Brain microvascular endothelial cell (primary cell): ENCODE data around the gene DNAH11.
"Not testable (repeated sequence)": the region's sequence is repeated elsewhere in the genome, so short reads cannot be mapped to it uniquely, and the experiment has no call there.

Experiments used
- DNase-seq: peaks from one replicate; pipeline ENCODE4 v3.0.0-alpha.2; 2020
- H3K27ac ChIP-seq: fragments of 250-450 bp; sonication (Bioruptor Pico); 2 replicates; pipeline ENCODE4 v1.5.1; 2020; ENCODE audit warnings: mild to moderate bottlenecking, moderate library complexity
- H3K27me3 ChIP-seq: fragments of 250-450 bp; sonication (Bioruptor Pico); replicated peaks from 2 replicates; pipeline ENCODE4 v1.5.1; 2020; ENCODE audit warnings: mild to moderate bottlenecking
- H3K36me3 ChIP-seq: fragments of 250-450 bp; sonication (Bioruptor Pico); replicated peaks from 2 replicates; pipeline ENCODE4 v1.5.1; 2020; ENCODE audit warnings: mild to moderate bottlenecking
- H3K4me3 ChIP-seq: 2 replicates; pipeline ENCODE4 v1.5.1; 2011; ENCODE audit warnings: low read depth, mild to moderate bottlenecking, control low read depth, low read length, moderate library complexity
- CTCF ChIP-seq: IDR thresholded peaks from 2 replicates; pipeline ENCODE4 v1.5.1; 2011; ENCODE audit warnings: low read depth, mild to moderate bottlenecking, moderate library complexity, low read length, control low read depth, inconsistent platforms; ENCODE audit errors: missing control alignments
- in situ Hi-C: cut with HindIII; loops from 2 replicates; pipeline ENCODE4 v1.10.0; 2017; ENCODE audit warnings: low sequenced_read_pairs, low pct_ligation_motif_present

The DNAH11 gene

GRCh38 chr7:21719846-21720245 is 177.0 kb downstream of the DNAH11 start:
- Histone ChIP-seq H3K4me3 (no peak overlapping the region), H3K27me3 (no peaks in the 10 kb centered on the region), H3K27ac (no peak overlapping the region), H3K36me3 (no peaks in the 10 kb centered on the region)
- no peak for TF ChIP-seq CTCF
- in situ Hi-C loops, result no loop called here
- no peak for DNase-seq

DNA sequence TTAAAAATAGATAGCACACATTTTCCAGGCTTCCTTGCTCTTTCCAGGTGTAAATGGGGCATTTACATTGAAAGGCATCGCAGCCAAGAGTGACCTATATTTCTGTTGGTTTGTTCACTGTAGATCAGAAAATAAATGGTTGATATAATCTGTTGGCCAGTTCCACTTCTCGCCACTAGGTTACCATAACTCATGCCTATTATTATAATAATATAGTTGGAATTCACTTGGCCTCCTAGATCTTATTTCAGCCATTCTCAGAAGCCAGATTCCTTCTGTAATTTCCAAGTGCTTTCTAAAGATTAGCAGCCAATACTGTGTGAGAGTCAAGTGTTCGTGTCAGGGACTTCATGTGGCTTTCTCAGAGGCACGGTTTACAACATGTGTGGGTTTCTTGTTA is 179.5 kb downstream of the DNAH11 start:
- TF ChIP-seq CTCF, result peak; percentile 22
- no peak overlapping the region for H3K27ac ChIP-seq
- in situ Hi-C loops, result no loop called here
- peak; percentile 6 for DNase-seq
- no peaks in the 10 kb centered on the region for H3K27me3 ChIP-seq
- H3K36me3 ChIP-seq, result no peaks in the 10 kb centered on the region
- H3K4me3 ChIP-seq, result no peak overlapping the region

- no peak overlapping the region for H3K27ac ChIP-seq
- no peak for DNase-seq
- no peak overlapping the region for H3K4me3 ChIP-seq
- no peaks in the 10 kb centered on the region for H3K27me3 ChIP-seq
- no peak for TF ChIP-seq CTCF
- H3K36me3 ChIP-seq, result no peaks in the 10 kb centered on the region
- in situ Hi-C loops, result no loop called here
Observed at GRCh38 chr7:21724562-21724961, 181.7 kb downstream of the DNAH11 start.

DNA sequence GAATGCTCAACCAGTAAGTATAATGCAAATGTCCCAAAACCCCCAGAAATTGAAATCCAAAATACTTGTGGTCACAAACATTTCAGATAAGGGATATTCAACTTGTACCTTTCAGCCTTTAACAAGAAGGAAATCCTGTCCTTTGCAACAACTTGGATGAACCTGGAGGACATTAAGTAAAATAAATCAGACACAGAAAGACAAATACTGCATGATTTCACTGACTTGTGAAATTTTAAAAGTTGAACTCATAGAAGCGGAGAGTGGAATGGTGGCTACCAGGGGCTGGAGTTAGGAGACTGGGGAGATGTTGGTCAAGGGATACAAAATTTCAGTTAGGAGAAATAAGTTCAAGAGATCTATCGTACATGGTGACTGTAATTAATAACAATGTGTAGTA is 187.6 kb downstream of the DNAH11 start:
- no peaks in the 10 kb centered on the region for H3K27me3 ChIP-seq
- no peak for TF ChIP-seq CTCF
- in situ Hi-C loops, result no loop called here
- H3K27ac ChIP-seq, result no peak overlapping the region
- H3K4me3 ChIP-seq, result no peak overlapping the region
- no peak for DNase-seq
- no peaks in the 10 kb centered on the region for H3K36me3 ChIP-seq

- no peaks in the 10 kb centered on the region for H3K36me3 ChIP-seq
- in situ Hi-C loops, result no loop called here
- H3K27ac ChIP-seq, result no peak overlapping the region
- H3K27me3 ChIP-seq, result no peaks in the 10 kb centered on the region
- no peak overlapping the region for H3K4me3 ChIP-seq
- DNase-seq, result no peak
- TF ChIP-seq CTCF, result no peak
Observed at GRCh38 chr7:21731977-21732376, 189.1 kb downstream of the DNAH11 start.

DNA sequence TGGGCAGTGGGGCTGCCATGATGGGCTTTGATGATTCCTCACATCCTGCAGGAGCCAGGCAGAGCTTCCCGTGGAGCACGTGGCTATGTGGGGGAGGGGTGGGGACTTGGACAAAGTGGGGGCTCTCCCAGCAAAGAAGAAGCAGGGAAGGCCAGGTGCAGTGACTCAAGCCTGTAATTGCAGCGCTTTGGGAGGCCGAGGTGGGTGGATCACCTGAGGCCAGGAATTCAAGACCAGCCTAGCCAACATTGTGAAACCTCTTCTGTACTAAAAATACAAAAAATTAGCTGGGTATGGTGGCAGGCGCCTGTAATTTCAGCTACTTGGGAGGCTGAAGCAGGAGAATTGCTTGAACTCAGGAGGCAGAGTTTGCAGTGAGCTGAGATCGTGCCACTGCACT is 190.1 kb downstream of the DNAH11 start:
- H3K36me3 ChIP-seq, in situ Hi-C loops, H3K27ac ChIP-seq, H3K27me3 ChIP-seq, DNase-seq, H3K4me3 ChIP-seq: not testable (repeated sequence)
